ENCODE measurements around the gene NDP. TPM values are rescaled to one million over a fixed set of nuclear protein-coding genes. Genes with fewer than 3 reads are reported as not detected.

Gene NDP
- total RNA-seq, 2 donors from 2014 or later = not detected

- H3K9me3 Mint-ChIP-seq = peaks cover 68% of the 10 kb centered on the region
- H3K4me1 ChIP-seq (ENCODE audit: control insufficient read depth, insufficient read depth, low read length) = no peaks in the 10 kb centered on the region
- no peak for DNase-seq
- no peaks in the 10 kb centered on the region for H3K36me3 Mint-ChIP-seq (ENCODE audit: low read depth)
- peaks cover 29% of the 10 kb centered on the region for H3K27me3 ChIP-seq (ENCODE audit: control insufficient read depth, insufficient read depth, low read length, poor library complexity, severe bottlenecking)
- peaks cover 42% of the 10 kb centered on the region for H3K27me3 Mint-ChIP-seq (ENCODE audit: insufficient read depth)
- 74% methylated on average over 16 of the region's 19 CpGs; no CpG with 5 or more reads in 1 of the 2 experiments for WGBS, 2 experiments (ENCODE audit: insufficient coverage in 1 of 2, insufficient read length in 1 of 2)
- H3K4me3 Mint-ChIP-seq = peak overlapping the region; percentile 37
- no peaks in the 10 kb centered on the region for H3K9me3 ChIP-seq (ENCODE audit: control insufficient read depth, low read length)
- no peak overlapping the region for H3K4me3 ChIP-seq (ENCODE audit: low read length)
- H3K27ac ChIP-seq (ENCODE audit: low read depth, low read length) = no peak overlapping the region
- no peak for TF ChIP-seq CTCF (conservative IDR thresholded peaks at IDR 0.05)
- no peak overlapping the region for H3K9ac ChIP-seq (ENCODE audit: extremely low read depth, low read length, poor library complexity, severe bottlenecking)
- no peaks in the 10 kb centered on the region for H3K36me3 ChIP-seq (ENCODE audit: control insufficient read depth, insufficient read depth, low read length)
- peaks cover 20% of the 10 kb centered on the region for H3K4me1 Mint-ChIP-seq
- H3K27ac Mint-ChIP-seq = no peak overlapping the region
Measured at GRCh38 chrX:43971966-43972961, 926 bp downstream of the NDP start.

- no peaks in the 10 kb centered on the region for H3K4me1 ChIP-seq (ENCODE audit: control insufficient read depth, insufficient read depth, low read length)
- no peaks in the 10 kb centered on the region for H3K9me3 ChIP-seq (ENCODE audit: control insufficient read depth, low read length)
- H3K36me3 ChIP-seq (ENCODE audit: control insufficient read depth, insufficient read depth, low read length) = no peaks in the 10 kb centered on the region
- no peak overlapping the region for H3K4me3 Mint-ChIP-seq
- no peak overlapping the region for H3K27ac Mint-ChIP-seq
- peaks cover 29% of the 10 kb centered on the region for H3K27me3 ChIP-seq (ENCODE audit: control insufficient read depth, insufficient read depth, low read length, poor library complexity, severe bottlenecking)
- H3K9me3 Mint-ChIP-seq = peaks cover 55% of the 10 kb centered on the region
- no peak for DNase-seq
- no peak for TF ChIP-seq CTCF (conservative IDR thresholded peaks at IDR 0.05)
- no peak overlapping the region for H3K27ac ChIP-seq (ENCODE audit: low read depth, low read length)
- no peak overlapping the region for H3K9ac ChIP-seq (ENCODE audit: extremely low read depth, low read length, poor library complexity, severe bottlenecking)
- H3K36me3 Mint-ChIP-seq (ENCODE audit: low read depth) = no peaks in the 10 kb centered on the region
- H3K4me3 ChIP-seq (ENCODE audit: low read length) = no peak overlapping the region
- H3K27me3 Mint-ChIP-seq (ENCODE audit: insufficient read depth) = peaks cover 50% of the 10 kb centered on the region
- H3K4me1 Mint-ChIP-seq = peaks cover 20% of the 10 kb centered on the region
- 92% methylated on average over 5 of the region's 5 CpGs; no CpG with 5 or more reads in 1 of the 2 experiments for WGBS, 2 experiments (ENCODE audit: insufficient coverage in 1 of 2, insufficient read length in 1 of 2)
Measured at GRCh38 chrX:43970528-43970927, 2.7 kb downstream of the NDP start.

GRCh38 chrX:43969504-43970501 is 3.4 kb downstream of the NDP start:
- TF ChIP-seq CTCF (conservative IDR thresholded peaks at IDR 0.05) = no peak
- DNase-seq = peak; percentile 54

More at GRCh38 chrX:43969504-43970501, 3.4 kb downstream of the NDP start:
- Mint-ChIP-seq H3K27me3 (ENCODE audit: insufficient read depth) (peaks cover 46% of the 10 kb centered on the region), H3K27ac (no peak overlapping the region), H3K9me3 (peaks cover 48% of the 10 kb centered on the region), H3K4me3 (no peak overlapping the region), H3K4me1 (peaks cover 16% of the 10 kb centered on the region), H3K36me3 (ENCODE audit: low read depth) (no peaks in the 10 kb centered on the region)
- Histone ChIP-seq H3K4me3 (ENCODE audit: low read length) (no peak overlapping the region), H3K27me3 (ENCODE audit: control insufficient read depth, insufficient read depth, low read length, poor library complexity, severe bottlenecking) (peaks cover 29% of the 10 kb centered on the region), H3K36me3 (ENCODE audit: control insufficient read depth, insufficient read depth, low read length) (no peaks in the 10 kb centered on the region), H3K4me1 (ENCODE audit: control insufficient read depth, insufficient read depth, low read length) (no peaks in the 10 kb centered on the region), H3K27ac (ENCODE audit: low read depth, low read length) (no peak overlapping the region), H3K9ac (ENCODE audit: extremely low read depth, low read length, poor library complexity, severe bottlenecking) (no peak overlapping the region), H3K9me3 (ENCODE audit: control insufficient read depth, low read length) (no peaks in the 10 kb centered on the region)
- WGBS, 2 experiments (ENCODE audit: insufficient coverage in 1 of 2, insufficient read length in 1 of 2) = 70 to 84% methylated on average over 2 to 19 of the region's 19 CpGs
